H1 (cell line): ENCODE data around the gene ZCRB1. TPM values are rescaled to one million over a fixed set of nuclear protein-coding genes. Genes with fewer than 3 reads are reported as not detected.

ENCODE experiments used
- CTCF ChIA-PET: fragments of 300-600 bp; sonication (Branson Sonifier 250); formaldehyde crosslinking; loops from one replicate; lab custom pipeline; 2021; ENCODE audit not compliant: partially characterized antibody; lab: Charles Lee
- POLR2A ChIA-PET: fragments of 300-600 bp; sonication (Branson Sonifier 250); formaldehyde crosslinking; loops from one replicate; lab custom pipeline; 2021; ENCODE audit warnings: inconsistent platforms; ENCODE audit not compliant: partially characterized antibody; lab: Charles Lee
- DNase-seq, 2 experiments: peaks; one replicate each; pipeline versions ENCODE4 v3.0.0 to v3.0.0-alpha.2; 2010 to 2022; ENCODE audit warnings: low spot score in 2 of 2, low read depth in 1 of 2, mixed read lengths in 1 of 2
- FAIRE-seq: peaks from 2 replicates; lab custom pipeline; 2011; peaks lifted over from hg19 to GRCh38; lab: Jason Lieb, UNC
- H2AFZ ChIP-seq: 2 replicates; pipeline ENCODE4 v1.8.1; 2012; ENCODE audit warnings: low read length, inconsistent platforms
- H2AK5ac ChIP-seq: 2 replicates; pipeline ENCODE4 v1.6.1; 2013; ENCODE audit warnings: low read depth, low read length
- H2BK120ac ChIP-seq: replicated peaks from 2 replicates; pipeline ENCODE3; 2013; ENCODE audit warnings: low read depth, low read length, inconsistent platforms
- H2BK12ac ChIP-seq: 2 replicates; pipeline ENCODE4 v1.6.1; 2013; ENCODE audit warnings: low read depth, low read length
- H2BK15ac ChIP-seq: 2 replicates; pipeline ENCODE4 v1.6.1; 2013; ENCODE audit warnings: low read length
- H2BK20ac ChIP-seq: 2 replicates; pipeline ENCODE4 v1.6.1; 2013; ENCODE audit warnings: low read length
- H2BK5ac ChIP-seq: 2 replicates; pipeline ENCODE4 v1.6.1; 2013; ENCODE audit warnings: low read depth, low read length
- H3K14ac ChIP-seq: 2 replicates; pipeline ENCODE4 v1.6.1; 2013; ENCODE audit warnings: inconsistent platforms; ENCODE audit not compliant: insufficient read length
- H3K18ac ChIP-seq: 2 replicates; pipeline ENCODE4 v1.6.1; 2013; ENCODE audit warnings: low read length; ENCODE audit errors: extremely low read depth
- H3K23ac ChIP-seq: 2 replicates; pipeline ENCODE4 v1.6.1; 2013; ENCODE audit warnings: inconsistent platforms; ENCODE audit not compliant: insufficient read length
- H3K23me2 ChIP-seq: 2 replicates; pipeline ENCODE4 v1.6.1; 2013; ENCODE audit warnings: low read depth, low read length
- H3K27ac ChIP-seq: 2 replicates; pipeline ENCODE4 v1.6.1; 2011; ENCODE audit warnings: low read depth, low read length, inconsistent platforms
- H3K27me3 ChIP-seq, 4 experiments: replicated peaks in 1 of 4; 1 replicate in 1 of 4; 2 replicates in 3 of 4; pipeline versions ENCODE4 v1.6.1 to v1.8.1; 2011 to 2013; ENCODE audit warnings: low read length in 3 of 4, mild to moderate bottlenecking in 3 of 4, inconsistent platforms in 2 of 4, mixed read lengths in 2 of 4, moderate library complexity in 1 of 4; ENCODE audit not compliant: control insufficient read depth in 3 of 4, insufficient read depth in 3 of 4; ENCODE audit errors: extremely low read depth in 1 of 4
- H3K36me3 ChIP-seq, 4 experiments: 2 replicates each; pipeline versions ENCODE4 v1.6.1 to v1.8.1; 2011 to 2013; ENCODE audit warnings: mild to moderate bottlenecking in 4 of 4, low read length in 3 of 4, moderate library complexity in 2 of 4, control low read depth in 1 of 4, inconsistent platforms in 1 of 4; ENCODE audit not compliant: insufficient read depth in 4 of 4, control insufficient read depth in 2 of 4
- H3K4ac ChIP-seq: replicated peaks from 2 replicates; pipeline ENCODE3; 2013; ENCODE audit warnings: low read length, low read depth, mixed read lengths, inconsistent platforms; ENCODE audit not compliant: insufficient read length
- H3K4me1 ChIP-seq, 4 experiments: replicated peaks in 1 of 4; 1 replicate in 1 of 4; 2 replicates in 3 of 4; pipeline versions ENCODE4 v1.6.1 to v1.8.1; 2011 to 2013; ENCODE audit warnings: low read length in 3 of 4, inconsistent platforms in 2 of 4, mixed read lengths in 1 of 4; ENCODE audit not compliant: insufficient read depth in 4 of 4, control insufficient read depth in 3 of 4
- H3K4me2 ChIP-seq, 2 experiments: 2 replicates each; pipeline versions ENCODE4 v1.6.1 to v1.8.1; 2011 to 2013; ENCODE audit warnings: low read depth in 2 of 2, low read length in 2 of 2, control low read depth in 1 of 2, inconsistent platforms in 1 of 2, mild to moderate bottlenecking in 1 of 2; ENCODE audit not compliant: insufficient read depth in 1 of 2
- H3K4me3 ChIP-seq, 4 experiments: fragments of 200-600, 300-600 bp in 1 of 4; sonication (generic), shearing (Covaris generic), sonication (Bioruptor Twin) in 1 of 4; 2 replicates each; pipeline versions ENCODE4 v1.5.1 to v1.8.1; 2011 to 2016; ENCODE audit warnings: low read length in 4 of 4, low read depth in 3 of 4, control low read depth in 2 of 4, inconsistent platforms in 2 of 4, mild to moderate bottlenecking in 2 of 4, mixed read lengths in 1 of 4, moderate library complexity in 1 of 4; ENCODE audit not compliant: insufficient read depth in 2 of 4; ENCODE audit errors: extremely low read depth in 1 of 4
- H3K56ac ChIP-seq: replicated peaks from 2 replicates; pipeline ENCODE3; 2013; ENCODE audit warnings: low read depth, mild to moderate bottlenecking, mixed read lengths, low read length, inconsistent platforms; ENCODE audit not compliant: insufficient read length
- H3K79me1 ChIP-seq: 2 replicates; pipeline ENCODE4 v1.6.1; 2013; ENCODE audit warnings: low read depth, low read length, control low read depth
- H3K79me2 ChIP-seq, 2 experiments: 2 replicates each; pipeline versions ENCODE4 v1.6.1 to v1.8.1; 2012 to 2013; ENCODE audit warnings: low read length in 2 of 2, mild to moderate bottlenecking in 2 of 2, inconsistent platforms in 1 of 2; ENCODE audit not compliant: insufficient read depth in 2 of 2, control insufficient read depth in 1 of 2
- H3K9ac ChIP-seq, 4 experiments: replicated peaks in 1 of 4; 1 replicate in 1 of 4; 2 replicates in 3 of 4; pipeline versions ENCODE4 v1.6.1 to v1.8.1; 2011 to 2013; ENCODE audit warnings: low read depth in 3 of 4, low read length in 3 of 4, control low read depth in 2 of 4, mild to moderate bottlenecking in 2 of 4, moderate library complexity in 2 of 4, inconsistent platforms in 1 of 4; ENCODE audit errors: extremely low read depth in 1 of 4
- H3K9me3 ChIP-seq, 2 experiments: 2 replicates each; pipeline versions ENCODE4 v1.6.1 to v1.8.1; 2012 to 2013; ENCODE audit warnings: mild to moderate bottlenecking in 2 of 2, moderate library complexity in 2 of 2, control low read depth in 1 of 2, inconsistent platforms in 1 of 2, low read depth in 1 of 2, low read length in 1 of 2, mixed read lengths in 1 of 2; ENCODE audit not compliant: insufficient read depth in 2 of 2
- H4K20me1 ChIP-seq, 2 experiments: replicated peaks in 1 of 2; 2 replicates each; pipeline versions ENCODE3 to v1.8.1; 2011 to 2013; ENCODE audit warnings: inconsistent platforms in 2 of 2, low read length in 2 of 2, mild to moderate bottlenecking in 1 of 2; ENCODE audit not compliant: insufficient read depth in 2 of 2, control insufficient read depth in 1 of 2
- H4K5ac ChIP-seq: 2 replicates; pipeline ENCODE4 v1.6.1; 2013; ENCODE audit warnings: low read length, low read depth, mixed read lengths, inconsistent platforms; ENCODE audit not compliant: insufficient read length
- H4K8ac ChIP-seq: 2 replicates; pipeline ENCODE4 v1.8.0; 2013; ENCODE audit warnings: mild to moderate bottlenecking, moderate library complexity, low read length, inconsistent platforms; ENCODE audit not compliant: insufficient read depth; ENCODE audit errors: extremely low read depth
- H4K91ac ChIP-seq: replicated peaks from 2 replicates; pipeline ENCODE3; 2013; ENCODE audit warnings: low read length, mixed read lengths, inconsistent platforms; ENCODE audit not compliant: insufficient read length
- CBX5 ChIP-seq: fragments of 300-800, 300-1000 bp; sonication (generic); IDR thresholded peaks from 2 replicates; pipeline ENCODE4 v1.7.1; 2016; ENCODE audit warnings: antibody characterized with exemption, low read length, low read depth
- CHD2 ChIP-seq: IDR thresholded peaks from 2 replicates; pipeline ENCODE4 v1.6.1; 2012; ENCODE audit warnings: low read length, improper control_type of control experiment
- HDAC2 ChIP-seq, 2 experiments: fragments of 300-600 bp in 1 of 2; sonication (generic) in 1 of 2; IDR thresholded peaks; 2 replicates each; pipeline ENCODE4 v1.6.1; 2011 to 2012; ENCODE audit warnings: low read depth in 2 of 2, low read length in 2 of 2, mild to moderate bottlenecking in 2 of 2, moderate library complexity in 2 of 2, borderline replicate concordance in 1 of 2, inconsistent platforms in 1 of 2
- JUND ChIP-seq: IDR thresholded peaks from 2 replicates; pipeline ENCODE4 v1.6.1; 2011; ENCODE audit warnings: mild to moderate bottlenecking, improper control_type of control experiment, low read length
- PHF8 ChIP-seq: fragments of 200-600 bp; sonication (generic); conservative IDR thresholded peaks from 2 replicates; pipeline ENCODE4 v1.7.1; 2012; ENCODE audit warnings: low read depth, mild to moderate bottlenecking, inconsistent platforms, low read length, moderate library complexity
- POU5F1 ChIP-seq: IDR thresholded peaks from 2 replicates; pipeline ENCODE4 v1.6.1; 2011; ENCODE audit warnings: low read depth, mild to moderate bottlenecking, low read length, moderate library complexity
- polyA plus RNA-seq, 7 experiments: library from polyadenylated mRNA; depleted of rRNA in 3 of 7; stranded (reverse) in 5 of 7; unstranded in 2 of 7; fragments of >200 nt in 5 of 7; fragments of 200-250 nt in 2 of 7; gene quantifications; 1 replicate in 5 of 7; 2 replicates in 1 of 7; 4 replicates in 1 of 7; pipeline versions ENCODE4 v1.2.1 to v1.2.3, GENCODE V29; 2011 to 2013; ENCODE audit warnings: missing spikeins in 2 of 7, mixed read lengths in 2 of 7
- total RNA-seq: library from RNA; stranded (reverse); fragmentation: NEBNext Ultra II Directional; extraction: Animal tissue kit (Norgen Biotek cat#: 25700); gene quantifications from 2 replicates; pipeline ENCODE4 v1.2.1, GENCODE V29; 2021

The ZCRB1 gene
- total and polyA plus RNA-seq, 2 of the 8 experiments (the other 6 are each of a cell fraction or from before 2014, with no cell fraction given): 22.0 to 52.5 TPM

DNA sequence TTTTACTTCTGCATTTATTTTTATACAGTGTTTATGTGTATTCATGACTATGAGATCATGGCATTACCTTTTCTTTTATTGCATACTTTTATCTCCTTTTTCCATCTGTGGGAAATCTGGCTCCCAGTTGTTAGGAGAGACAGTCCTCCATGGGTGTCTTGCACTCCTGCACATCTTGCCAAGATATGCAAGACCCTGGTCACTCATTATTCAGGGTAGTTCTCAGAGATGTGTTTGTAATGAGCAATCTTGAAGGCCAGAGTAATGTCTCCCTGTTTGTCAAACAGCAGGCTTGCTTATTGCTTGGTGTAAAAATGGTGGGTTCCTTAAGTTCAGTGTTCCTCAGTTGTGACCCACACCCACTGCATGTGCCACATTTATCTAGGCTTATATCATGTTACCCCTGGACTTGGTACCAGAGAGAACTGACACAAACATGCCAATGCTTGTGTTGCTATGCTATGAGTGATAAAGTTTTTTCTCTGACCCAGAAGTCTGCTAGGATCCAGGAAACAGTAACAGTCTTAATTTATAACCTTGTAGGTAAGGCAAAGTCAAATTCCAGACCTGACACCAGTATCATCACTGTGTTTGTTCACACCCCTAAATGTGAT, 36.9 kb upstream of the ZCRB1 start:
- H2BK20ac ChIP-seq: no peak overlapping the region
- H4K8ac ChIP-seq: no peak overlapping the region
- H4K5ac ChIP-seq: peak overlapping the region; percentile 12
- POLR2A ChIA-PET: no interaction called here
- no peak overlapping the region for H2BK120ac ChIP-seq
- no peak overlapping the region for H2BK15ac ChIP-seq
- FAIRE-seq (no peak), DNase-seq (no peak)
- no peak overlapping the region for H3K23ac ChIP-seq
- H4K20me1 ChIP-seq: peaks cover 0 to 2% of the 10 kb centered on the region in 2 experiments
- no peak overlapping the region for H4K91ac ChIP-seq
- no peak overlapping the region for H3K9ac ChIP-seq
- peaks cover 0 to 2% (median 0%) of the 10 kb centered on the region in 4 experiments; a peak in 2 of 8 replicates for H3K36me3 ChIP-seq
- H2AFZ ChIP-seq: no peak overlapping the region
- H2BK12ac ChIP-seq: no peak overlapping the region
- H3K23me2 ChIP-seq: no peaks in the 10 kb centered on the region
- no peaks in the 10 kb centered on the region for H3K9me3 ChIP-seq
- no peak overlapping the region for H3K27ac ChIP-seq
- no peak overlapping the region for H3K14ac ChIP-seq
- H3K79me1 ChIP-seq: no peaks in the 10 kb centered on the region; the same call in 1 of the 2 replicates
- no peak overlapping the region for H3K4me3 ChIP-seq
- H3K79me2 ChIP-seq: peaks cover 0 to 32% of the 10 kb centered on the region in 2 experiments; a peak in 2 of 4 replicates
- no peak overlapping the region for H2BK5ac ChIP-seq
- no peak overlapping the region for H3K4ac ChIP-seq
- no peak overlapping the region for H3K4me2 ChIP-seq
- no peaks in the 10 kb centered on the region for H3K4me1 ChIP-seq
- no peak overlapping the region for H2AK5ac ChIP-seq
- H3K56ac ChIP-seq: no peak overlapping the region
- H3K27me3 ChIP-seq: no peaks in the 10 kb centered on the region
- H3K18ac ChIP-seq: no peak overlapping the region
- CTCF ChIA-PET: interaction anchor here (1.4 kb wide), 1 partner anchor 13 kb away, joined by 4 read pairs; no protein-coding TSS in a partner anchor
- TF ChIP-seq CHD2 (no peak), CBX5 (no peak), POU5F1 (no peak), PHF8 (no peak), JUND (no peak), HDAC2 (IDR thresholded peaks at IDR 0.05; ENCODE audit: borderline replicate concordance in 1 of 2, low read depth in 2 of 2, low read length in 2 of 2) (no peak)
